Bronchial epithelial cell (primary cell): ENCODE results near the gene NRF1. TPM values are rescaled to one million over a fixed set of nuclear protein-coding genes. Genes with fewer than 3 reads are reported as not detected.

ENCODE experiments used
- DNase-seq: peaks from one replicate; pipeline ENCODE4 v3.0.0-alpha.2; 2010; ENCODE audit warnings: low read depth
- FAIRE-seq: peaks from 2 replicates; lab custom pipeline; 2011; peaks lifted over from hg19 to GRCh38; lab: Jason Lieb, UNC
- H3K27me3 ChIP-seq: 2 replicates; pipeline ENCODE4 v1.5.1; 2011; ENCODE audit warnings: low read length; ENCODE audit not compliant: control insufficient read depth, insufficient read depth
- H3K36me3 ChIP-seq: 2 replicates; pipeline ENCODE4 v1.5.1; 2011; ENCODE audit warnings: low read length; ENCODE audit not compliant: control insufficient read depth, insufficient read depth
- H3K4me3 ChIP-seq: 2 replicates; pipeline ENCODE4 v1.5.1; 2011; ENCODE audit warnings: mild to moderate bottlenecking, low read depth, low read length, control low read depth
- CTCF ChIP-seq: IDR thresholded peaks from 2 replicates; pipeline ENCODE4 v1.5.1; 2011; ENCODE audit warnings: mild to moderate bottlenecking, moderate library complexity, low read length, control low read depth, inconsistent platforms; ENCODE audit not compliant: insufficient read depth, severe bottlenecking
- total RNA-seq: library from RNA; depleted of rRNA; stranded (reverse); fragments of >200 nt; gene quantifications from 2 replicates; pipeline ENCODE4 v1.2.1, GENCODE V29; 2014

Gene NRF1
- total RNA-seq, 1 donor from 2014 or later: 12.1 TPM

- TF ChIP-seq CTCF: peak; percentile 45
- H3K27me3 ChIP-seq: no peaks in the 10 kb centered on the region
- peaks cover 1% of the 10 kb centered on the region for H3K36me3 ChIP-seq
- FAIRE-seq (no peak), DNase-seq (peak; percentile 73)
- no peak overlapping the region for H3K4me3 ChIP-seq
Measured at GRCh38 chr7:129664029-129665012, 52.8 kb downstream of the NRF1 start.

- no peak for FAIRE-seq
- Histone ChIP-seq H3K27me3 (no peaks in the 10 kb centered on the region), H3K4me3 (no peak overlapping the region), H3K36me3 (peaks cover 1% of the 10 kb centered on the region)
- peak; percentile 96 for DNase-seq
- TF ChIP-seq CTCF: no peak
Measured at GRCh38 chr7:129665013-129665401, 53.5 kb downstream of the NRF1 start.

- Histone ChIP-seq H3K36me3 (peaks cover 2% of the 10 kb centered on the region), H3K27me3 (no peaks in the 10 kb centered on the region), H3K4me3 (no peak overlapping the region)
- TF ChIP-seq CTCF: no peak
- no peak for DNase-seq
- FAIRE-seq: no peak
Measured at GRCh38 chr7:129667116-129667515, 55.6 kb downstream of the NRF1 start.

- no peaks in the 10 kb centered on the region for H3K27me3 ChIP-seq
- DNase-seq (no peak), FAIRE-seq (no peak)
- H3K36me3 ChIP-seq: peaks cover 2% of the 10 kb centered on the region
- no peak overlapping the region for H3K4me3 ChIP-seq
- no peak for TF ChIP-seq CTCF
Measured at GRCh38 chr7:129667551-129667950, 56.0 kb downstream of the NRF1 start.

- Histone ChIP-seq H3K36me3 (peaks cover 2% of the 10 kb centered on the region), H3K27me3 (no peaks in the 10 kb centered on the region), H3K4me3 (no peak overlapping the region)
- no peak for DNase-seq
- FAIRE-seq: no peak
- TF ChIP-seq CTCF: no peak
Measured at GRCh38 chr7:129669901-129670300, 58.4 kb downstream of the NRF1 start.
